NT2/D1 (cell line): ENCODE results near the gene PCMTD2.

ENCODE experiments used
- SUZ12 ChIP-seq: IDR thresholded peaks from 2 replicates; pipeline ENCODE4 v1.6.1; 2011; ENCODE audit not compliant: insufficient read length, insufficient read depth; ENCODE audit errors: extremely low read depth
- YY1 ChIP-seq: IDR thresholded peaks from 2 replicates; pipeline ENCODE4 v1.6.1; 2011; ENCODE audit not compliant: insufficient read length, insufficient read depth

DNA sequence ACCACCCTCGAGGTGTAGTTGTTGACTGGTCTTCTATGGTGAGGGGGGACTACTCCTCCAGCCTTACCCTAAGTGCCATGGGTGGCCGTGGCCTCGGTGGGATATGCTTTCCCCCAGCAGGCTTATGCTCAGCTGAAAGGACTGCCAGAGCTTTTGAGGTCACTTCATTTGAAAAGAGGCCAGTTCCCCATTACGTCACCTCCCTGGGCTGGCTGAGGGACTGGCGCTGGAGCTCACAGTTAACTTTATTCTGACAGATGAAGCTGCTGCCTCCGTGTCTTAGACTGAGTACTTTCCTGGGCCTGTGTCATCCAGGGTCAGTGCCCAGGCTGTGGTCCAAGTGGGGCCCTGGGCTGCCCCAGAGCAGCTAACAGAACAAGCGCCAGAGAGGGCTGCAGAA lies 42.8 kb upstream of the PCMTD2 start:
- TF ChIP-seq YY1 = no peak
- TF ChIP-seq SUZ12 = no peak
